NCI-H226 (cell line): ENCODE results near the gene LMAN2.

ENCODE experiments used
- DNase-seq: peaks from one replicate; pipeline ENCODE4 v3.0.0-alpha.2; 2015

Gene LMAN2

GRCh38 chr5:177351392-177352329, at the start of gene LMAN2:
TSS of gene LMAN2 (minus strand) at chr5:177351668. CDS start at chr5:177351647, 21 bp downstream.
- peak; percentile 98 for DNase-seq

- DNase-seq = no peak
Measured at GRCh38 chr5:177399997-177400868, 48.8 kb upstream of the LMAN2 start, which contains the start of gene PFN3. TSS of gene PFN3 (minus strand) at chr5:177400661. CDS start at chr5:177400576, 85 bp downstream.

- no peak for DNase-seq
Measured at GRCh38 chr5:177397875-177398390, 46.5 kb upstream of the LMAN2 start.

- no peak for DNase-seq
Measured at GRCh38 chr5:177396807-177397206, 45.3 kb upstream of the LMAN2 start.

- no peak for DNase-seq
Measured at GRCh38 chr5:177396078-177396477, 44.6 kb upstream of the LMAN2 start.

- DNase-seq = no peak
Measured at GRCh38 chr5:177393990-177394389, 42.5 kb upstream of the LMAN2 start.

GRCh38 chr5:177393206-177393765, 41.8 kb upstream of the LMAN2 start:
- DNase-seq = no peak

- no peak for DNase-seq
Measured at GRCh38 chr5:177392765-177393164, 41.3 kb upstream of the LMAN2 start.

- DNase-seq = peak; percentile 58
Measured at GRCh38 chr5:177390363-177391300, 39.2 kb upstream of the LMAN2 start.

GRCh38 chr5:177389241-177390169, 38.0 kb upstream of the LMAN2 start:
- peak; percentile 86 for DNase-seq

GRCh38 chr5:177388521-177389052, 37.1 kb upstream of the LMAN2 start:
- DNase-seq = no peak

- DNase-seq = no peak
Measured at GRCh38 chr5:177387405-177387804, 35.9 kb upstream of the LMAN2 start.

- DNase-seq = no peak
Measured at GRCh38 chr5:177386542-177386941, 35.1 kb upstream of the LMAN2 start.

- DNase-seq = no peak
Measured at GRCh38 chr5:177385720-177386119, 34.3 kb upstream of the LMAN2 start.

GRCh38 chr5:177384134-177384533, 32.7 kb upstream of the LMAN2 start, which contains the start of gene SLC34A1:
TSS of gene SLC34A1 (plus strand) at chr5:177384434. CDS start at chr5:177385742, 1,308 bp downstream.
- no peak for DNase-seq

GRCh38 chr5:177383181-177383580, 31.7 kb upstream of the LMAN2 start:
- DNase-seq = no peak

GRCh38 chr5:177382423-177383029, 31.1 kb upstream of the LMAN2 start:
- DNase-seq = no peak

GRCh38 chr5:177380805-177381126, 29.3 kb upstream of the LMAN2 start:
- DNase-seq = no peak
